ENCODE data around the gene DDX1. TPM values are rescaled to one million over a fixed set of nuclear protein-coding genes. Genes with fewer than 3 reads are reported as not detected.

DDX1 gene
- total RNA-seq, 1 donor from 2014 or later: 100 TPM

DNA sequence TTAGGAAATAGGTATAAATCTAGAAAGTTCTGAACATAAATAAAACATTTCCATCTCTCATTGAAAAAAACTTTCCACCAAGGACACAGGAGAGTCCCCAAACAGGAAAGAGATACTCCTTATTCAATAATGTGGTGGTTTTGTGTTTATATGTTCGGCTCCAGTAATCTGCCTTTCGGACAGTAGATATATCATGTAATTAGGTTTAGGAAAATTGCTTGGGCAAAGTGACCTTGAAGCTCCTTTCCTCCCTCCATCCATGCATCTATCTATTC, 69.6 kb downstream of the DDX1 start:
- Mint-ChIP-seq H3K4me3 (ENCODE audit: unreplicated experiment) (no peak overlapping the region), H3K27ac (ENCODE audit: unreplicated experiment) (no peak overlapping the region), H3K36me3 (ENCODE audit: low read depth, unreplicated experiment) (no peaks in the 10 kb centered on the region), H3K4me1 (ENCODE audit: unreplicated experiment) (no peaks in the 10 kb centered on the region), H3K27me3 (ENCODE audit: unreplicated experiment) (peaks cover 4% of the 10 kb centered on the region), H3K9me3 (ENCODE audit: unreplicated experiment) (no peaks in the 10 kb centered on the region)
- TF ChIP-seq, protein P1, sequence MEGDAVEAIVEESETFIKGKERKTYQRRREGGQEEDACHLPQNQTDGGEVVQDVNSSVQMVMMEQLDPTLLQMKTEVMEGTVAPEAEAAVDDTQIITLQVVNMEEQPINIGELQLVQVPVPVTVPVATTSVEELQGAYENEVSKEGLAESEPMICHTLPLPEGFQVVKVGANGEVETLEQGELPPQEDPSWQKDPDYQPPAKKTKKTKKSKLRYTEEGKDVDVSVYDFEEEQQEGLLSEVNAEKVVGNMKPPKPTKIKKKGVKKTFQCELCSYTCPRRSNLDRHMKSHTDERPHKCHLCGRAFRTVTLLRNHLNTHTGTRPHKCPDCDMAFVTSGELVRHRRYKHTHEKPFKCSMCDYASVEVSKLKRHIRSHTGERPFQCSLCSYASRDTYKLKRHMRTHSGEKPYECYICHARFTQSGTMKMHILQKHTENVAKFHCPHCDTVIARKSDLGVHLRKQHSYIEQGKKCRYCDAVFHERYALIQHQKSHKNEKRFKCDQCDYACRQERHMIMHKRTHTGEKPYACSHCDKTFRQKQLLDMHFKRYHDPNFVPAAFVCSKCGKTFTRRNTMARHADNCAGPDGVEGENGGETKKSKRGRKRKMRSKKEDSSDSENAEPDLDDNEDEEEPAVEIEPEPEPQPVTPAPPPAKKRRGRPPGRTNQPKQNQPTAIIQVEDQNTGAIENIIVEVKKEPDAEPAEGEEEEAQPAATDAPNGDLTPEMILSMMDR (IDR thresholded peaks at IDR 0.05; ENCODE audit: unreplicated experiment): no peak
- DNase-seq (ENCODE audit: low spot score): no peak

- Mint-ChIP-seq H3K4me1 (ENCODE audit: unreplicated experiment) (peaks cover 4% of the 10 kb centered on the region), H3K27ac (ENCODE audit: unreplicated experiment) (no peak overlapping the region), H3K27me3 (ENCODE audit: unreplicated experiment) (peaks cover 4% of the 10 kb centered on the region), H3K9me3 (ENCODE audit: unreplicated experiment) (no peaks in the 10 kb centered on the region), H3K4me3 (ENCODE audit: unreplicated experiment) (no peak overlapping the region), H3K36me3 (ENCODE audit: low read depth, unreplicated experiment) (no peaks in the 10 kb centered on the region)
- no peak for DNase-seq (ENCODE audit: low spot score)
- TF ChIP-seq, protein P1 (IDR thresholded peaks at IDR 0.05; ENCODE audit: unreplicated experiment): no peak
Observed at GRCh38 chr2:15662026-15662425, 70.4 kb downstream of the DDX1 start.

DNA sequence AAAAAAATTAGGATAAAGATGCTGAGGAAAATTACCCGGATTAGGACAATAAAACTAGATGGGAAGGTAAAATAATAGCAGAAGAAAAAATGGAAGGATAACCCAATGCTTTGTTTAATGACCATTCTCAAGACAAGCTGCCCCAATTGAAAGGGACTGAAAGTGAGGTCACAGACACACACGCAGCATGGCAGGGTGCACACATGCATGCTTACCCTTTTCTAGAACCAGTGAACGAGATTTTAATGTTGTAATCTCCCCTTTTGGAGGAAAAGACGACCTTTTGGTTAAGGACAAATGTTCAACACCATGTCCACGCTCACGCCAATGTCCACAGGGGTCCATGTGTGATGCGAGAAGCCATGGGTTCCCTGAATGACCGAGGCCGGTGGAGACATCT, 70.9 kb downstream of the DDX1 start:
- no peaks in the 10 kb centered on the region for H3K36me3 Mint-ChIP-seq (ENCODE audit: low read depth, unreplicated experiment)

DNA sequence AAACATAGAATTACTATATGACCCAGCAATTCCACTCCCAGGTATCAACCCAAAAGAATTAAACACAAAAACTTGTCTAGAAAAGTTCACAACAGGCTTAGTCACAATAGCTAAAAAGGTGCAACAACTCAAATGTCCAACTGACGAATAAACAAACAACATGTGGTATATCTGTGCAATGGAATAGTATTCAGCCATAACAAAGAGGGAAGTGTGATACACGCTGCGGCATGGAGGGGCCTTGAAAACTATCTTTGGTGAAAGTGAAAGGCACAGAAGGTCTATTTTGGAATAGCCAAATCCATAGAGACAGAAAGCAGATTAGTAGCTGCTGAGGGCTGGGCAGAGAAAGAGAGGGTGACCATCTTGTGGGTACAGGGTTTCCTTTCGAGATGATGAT, 72.1 kb downstream of the DDX1 start:
- Mint-ChIP-seq H3K9me3 (ENCODE audit: unreplicated experiment) (no peaks in the 10 kb centered on the region), H3K27me3 (ENCODE audit: unreplicated experiment) (peaks cover 6% of the 10 kb centered on the region), H3K27ac (ENCODE audit: unreplicated experiment) (no peak overlapping the region), H3K36me3 (ENCODE audit: low read depth, unreplicated experiment) (no peaks in the 10 kb centered on the region), H3K4me3 (ENCODE audit: unreplicated experiment) (no peak overlapping the region), H3K4me1 (ENCODE audit: unreplicated experiment) (peaks cover 21% of the 10 kb centered on the region)
- TF ChIP-seq, protein P1 (IDR thresholded peaks at IDR 0.05; ENCODE audit: unreplicated experiment): no peak
- no peak for DNase-seq (ENCODE audit: low spot score)

More for the DNA sequence above, 70.9 kb downstream of the DDX1 start:
- no peak overlapping the region for H3K27ac Mint-ChIP-seq (ENCODE audit: unreplicated experiment)
- DNase-seq (ENCODE audit: low spot score): no peak
- peaks cover 4% of the 10 kb centered on the region for H3K27me3 Mint-ChIP-seq (ENCODE audit: unreplicated experiment)
- H3K4me3 Mint-ChIP-seq (ENCODE audit: unreplicated experiment): no peak overlapping the region
- TF ChIP-seq, protein P1 (IDR thresholded peaks at IDR 0.05; ENCODE audit: unreplicated experiment): no peak
- no peaks in the 10 kb centered on the region for H3K9me3 Mint-ChIP-seq (ENCODE audit: unreplicated experiment)
- peaks cover 9% of the 10 kb centered on the region for H3K4me1 Mint-ChIP-seq (ENCODE audit: unreplicated experiment)

- Mint-ChIP-seq H3K9me3 (ENCODE audit: unreplicated experiment) (no peaks in the 10 kb centered on the region), H3K27me3 (ENCODE audit: unreplicated experiment) (peaks cover 5% of the 10 kb centered on the region), H3K4me3 (ENCODE audit: unreplicated experiment) (no peak overlapping the region), H3K27ac (ENCODE audit: unreplicated experiment) (no peak overlapping the region), H3K36me3 (ENCODE audit: low read depth, unreplicated experiment) (no peaks in the 10 kb centered on the region), H3K4me1 (ENCODE audit: unreplicated experiment) (peaks cover 28% of the 10 kb centered on the region)
- TF ChIP-seq, protein P1 (IDR thresholded peaks at IDR 0.05; ENCODE audit: unreplicated experiment): no peak
- DNase-seq (ENCODE audit: low spot score): no peak
Observed at GRCh38 chr2:15664273-15665066, 72.8 kb downstream of the DDX1 start.
